H54 (cell line): ENCODE measurements around the gene SLC36A1.
A peak's percentile ranks its signal among the peaks of the same experiment; 100 is the strongest.

Experiments
- DNase-seq: peaks from one replicate; pipeline ENCODE4 v3.0.0; 2011; ENCODE audit warnings: low spot score, mixed read lengths; ENCODE audit not compliant: insufficient read length
- FAIRE-seq: peaks from 3 replicates; lab custom pipeline; 2011; peaks lifted over from hg19 to GRCh38; lab: Jason Lieb, UNC
- POLR2A ChIP-seq: IDR thresholded peaks from 2 replicates; pipeline ENCODE4 v1.6.1; 2011; ENCODE audit warnings: low read depth, mild to moderate bottlenecking, low read length

SLC36A1 gene

DNA sequence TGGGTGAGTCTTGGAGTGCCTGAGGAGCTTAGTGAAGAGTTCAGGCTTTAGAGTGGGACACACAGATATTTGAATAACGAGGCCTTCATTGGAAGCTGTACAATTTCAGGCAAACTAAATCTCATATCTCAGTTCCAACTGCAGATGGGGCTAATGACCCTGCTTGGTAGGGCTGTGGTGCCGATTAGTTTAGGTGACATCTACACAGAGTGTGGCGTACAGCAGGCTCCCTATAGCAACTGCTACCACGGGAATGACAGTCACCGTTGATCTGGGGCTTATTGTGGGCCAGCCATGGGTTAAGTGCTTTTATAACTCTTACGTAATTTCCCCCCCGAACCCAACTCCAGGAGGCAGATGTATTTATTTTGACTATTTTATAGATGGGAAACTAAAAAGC, 72.9 kb downstream of the SLC36A1 start:
- TF ChIP-seq POLR2A = no peak
- FAIRE-seq = no peak

DNA sequence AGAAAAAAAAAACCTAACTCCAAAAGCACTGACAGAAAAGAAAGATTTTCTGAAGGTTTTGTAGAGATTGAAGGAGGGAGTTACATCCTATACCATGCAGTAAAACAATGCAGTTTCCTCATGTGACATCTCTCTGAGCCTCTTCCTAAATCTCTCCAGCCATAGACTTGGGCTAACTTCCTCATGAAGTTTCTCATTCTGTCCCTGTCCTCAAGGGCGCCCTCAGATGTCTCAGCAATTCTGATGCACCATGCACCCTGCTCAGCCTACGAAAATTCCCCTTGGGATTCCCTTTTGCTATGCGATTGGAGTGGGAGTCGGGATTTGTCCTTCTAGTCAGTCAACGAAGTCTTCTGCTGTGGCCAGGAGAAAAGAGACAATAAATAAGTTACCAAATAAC, 74.8 kb downstream of the SLC36A1 start:
- no peak for DNase-seq
- no peak for FAIRE-seq
- TF ChIP-seq POLR2A = no peak

More for the DNA sequence above, 72.9 kb downstream of the SLC36A1 start:
- DNase-seq = no peak

DNA sequence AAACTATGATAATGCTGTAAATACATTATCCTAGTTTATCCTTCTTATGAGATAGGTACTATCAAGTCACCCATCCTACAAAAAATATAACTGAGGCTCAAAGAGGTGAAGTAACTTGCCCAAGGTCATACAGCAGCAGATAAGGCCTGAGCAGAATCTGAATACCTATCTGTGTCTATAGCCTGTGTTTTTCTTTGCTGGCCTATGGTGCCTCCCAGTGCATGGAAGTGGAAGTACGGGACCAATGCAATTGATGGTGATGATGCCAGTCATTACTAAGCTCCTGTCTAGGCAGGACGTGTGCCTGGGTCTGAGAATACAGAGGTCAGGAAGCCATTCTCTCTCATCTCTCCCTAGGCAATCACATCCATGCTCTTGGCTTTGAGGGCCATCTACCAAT, 75.9 kb downstream of the SLC36A1 start:
- FAIRE-seq = no peak
- DNase-seq = peak; percentile 76
- no peak for TF ChIP-seq POLR2A

DNA sequence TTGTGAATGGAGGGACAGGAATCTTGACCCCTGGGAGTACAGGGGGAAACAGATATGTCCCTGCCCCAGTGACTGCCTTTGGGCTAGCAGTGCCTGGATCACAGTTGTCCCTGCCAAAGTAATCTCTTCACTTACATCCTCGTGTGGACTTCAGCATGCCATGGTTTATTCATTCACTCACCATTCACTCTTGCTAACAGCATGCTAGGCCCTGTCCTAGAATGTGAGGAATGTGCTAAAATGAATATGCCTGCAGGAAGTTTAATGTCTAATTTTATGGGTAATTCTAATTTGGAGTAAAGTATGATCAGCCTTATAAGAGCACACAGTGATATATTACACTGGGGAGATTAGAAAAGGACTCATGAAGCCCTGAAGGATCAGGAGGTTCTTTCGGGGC, 80.8 kb downstream of the SLC36A1 start:
- no peak for TF ChIP-seq POLR2A
- DNase-seq = no peak
- FAIRE-seq = no peak

DNA sequence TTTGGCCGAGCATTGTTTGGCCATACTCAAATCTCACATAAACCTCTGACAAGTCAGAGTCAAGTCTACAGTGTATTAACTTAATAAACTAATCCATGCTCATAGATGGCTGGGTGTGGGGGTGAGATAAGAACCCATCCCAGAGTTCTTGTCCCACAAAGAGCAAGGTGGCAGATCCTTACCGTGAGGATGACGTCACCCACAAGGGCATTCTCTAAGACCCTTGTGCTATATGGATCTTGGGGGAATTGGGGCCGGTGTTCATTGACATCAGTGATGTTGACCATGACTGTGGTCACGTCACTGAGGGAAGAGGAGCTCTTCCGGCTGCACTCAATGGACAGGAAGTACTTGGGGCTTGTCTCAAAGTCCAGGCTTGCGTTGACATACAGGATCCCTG, 81.6 kb downstream of the SLC36A1 start:
- no peak for FAIRE-seq
- no peak for TF ChIP-seq POLR2A
- no peak for DNase-seq

DNA sequence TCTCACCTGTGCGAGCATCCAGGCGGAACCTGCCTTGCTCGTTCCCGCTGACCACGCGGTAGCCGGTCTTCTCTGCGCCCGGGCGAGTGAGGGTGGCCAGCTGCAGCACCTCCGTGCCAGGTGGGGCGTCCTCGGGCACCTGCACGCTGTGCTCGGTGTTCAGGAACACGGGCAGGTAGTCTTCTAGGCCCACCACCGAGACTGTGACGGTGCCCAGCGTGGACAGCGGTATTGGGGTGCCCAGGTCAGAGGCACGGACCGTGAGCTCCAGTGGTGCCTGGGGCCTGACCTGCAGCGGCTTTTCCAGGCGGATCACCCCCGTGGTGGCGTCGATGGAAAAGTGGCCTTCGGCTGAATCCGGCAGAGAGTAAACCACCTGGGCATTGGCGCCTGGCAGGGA, 84.2 kb downstream of the SLC36A1 start:
- DNase-seq = no peak
- FAIRE-seq = no peak
- no peak for TF ChIP-seq POLR2A

DNA sequence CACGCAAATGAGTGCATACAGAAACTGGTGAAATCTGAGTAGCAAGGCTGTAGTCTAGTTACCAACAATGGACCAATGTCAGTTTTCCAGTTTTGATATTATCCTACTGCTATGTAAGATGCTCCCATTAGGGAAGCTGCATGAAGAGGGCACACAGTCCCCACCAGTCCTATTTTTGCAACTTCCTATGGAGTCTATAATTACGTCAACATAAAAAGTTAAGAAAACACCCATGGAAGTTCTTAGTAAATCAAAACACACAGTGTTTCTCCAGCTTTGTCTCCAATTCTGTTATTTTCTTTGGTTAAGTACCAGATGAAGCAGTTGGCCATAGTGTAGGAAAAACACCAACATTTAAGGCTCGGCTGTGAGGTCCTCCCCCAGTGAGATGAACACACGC, 85.0 kb downstream of the SLC36A1 start:
- FAIRE-seq (no peak), DNase-seq (no peak)
- no peak for TF ChIP-seq POLR2A

DNA sequence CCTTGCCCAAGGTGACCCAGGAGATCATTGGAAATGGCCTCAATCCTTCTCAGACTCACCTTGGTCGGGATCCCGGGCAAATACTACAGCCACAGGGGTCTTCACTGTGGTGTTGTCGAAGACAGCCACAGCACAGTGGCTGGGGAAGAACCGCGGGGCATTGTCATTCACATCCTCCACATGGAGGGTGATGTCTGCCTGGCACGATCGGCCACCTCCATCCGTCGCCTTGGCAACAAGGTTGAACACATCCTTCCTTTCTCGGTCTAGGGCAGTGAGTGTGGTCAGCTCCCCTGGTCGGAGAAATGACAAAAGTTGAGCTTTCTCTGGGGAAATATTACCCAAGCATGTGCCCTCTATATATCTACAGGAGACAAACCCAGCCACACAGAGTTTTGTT, 86.9 kb downstream of the SLC36A1 start:
- DNase-seq (no peak), FAIRE-seq (no peak)
- TF ChIP-seq POLR2A = no peak

DNA sequence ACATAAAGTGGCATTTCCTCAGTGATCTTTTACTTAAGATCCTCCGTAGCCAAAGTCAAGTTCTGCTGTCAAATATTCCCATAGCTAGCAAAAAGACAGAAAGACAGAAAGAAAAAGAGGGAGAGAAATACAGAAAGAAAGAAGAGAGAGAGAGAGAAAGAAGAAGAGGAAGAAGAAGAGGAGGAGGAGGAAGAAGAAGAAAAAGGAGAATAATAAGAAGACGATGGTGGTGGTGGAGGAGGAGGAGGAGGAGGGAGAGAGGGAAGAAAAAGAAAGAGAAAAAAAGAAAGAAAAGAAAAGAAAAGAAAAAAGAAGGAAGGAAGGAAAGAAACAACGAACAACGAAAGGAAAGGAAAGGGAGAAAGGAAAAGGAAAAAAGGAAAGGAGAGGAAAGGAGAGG, 89.6 kb downstream of the SLC36A1 start:
- FAIRE-seq = no peak

DNA sequence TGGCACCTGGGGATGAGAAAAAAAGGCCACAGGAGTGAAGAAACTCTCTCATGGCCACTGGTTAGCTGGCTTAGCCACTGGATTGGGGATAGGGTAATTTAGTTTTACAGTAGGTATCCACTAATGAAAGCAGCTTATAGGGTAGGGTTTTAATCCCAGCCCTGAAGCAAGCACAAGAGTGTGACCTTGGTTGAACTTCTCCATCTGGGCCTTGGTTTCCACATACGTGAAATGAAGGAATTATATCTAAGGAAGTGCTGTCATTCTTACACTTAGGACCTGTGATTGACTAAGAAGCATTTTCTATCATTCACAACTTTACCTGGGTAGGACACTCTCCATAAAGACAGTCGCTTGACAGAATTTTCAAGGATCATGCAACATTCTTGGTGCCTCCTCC, 94.2 kb downstream of the SLC36A1 start:
- DNase-seq = no peak
- TF ChIP-seq POLR2A = no peak
- FAIRE-seq = no peak

More for the DNA sequence above, 89.6 kb downstream of the SLC36A1 start:
- no peak for DNase-seq
- TF ChIP-seq POLR2A = no peak
